GM21390 (cell line): ENCODE measurements around the gene BCAS3.

Source experiments
- ATAC-seq: cut with Tn5 transposase; IDR thresholded peaks from one replicate; pipeline ENCODE4 v1.9.1; 2021; ENCODE audit not compliant: unreplicated experiment

The BCAS3 gene

GRCh38 chr17:61323909-61324868 is 646.5 kb downstream of the BCAS3 start:
- no peak for ATAC-seq

- ATAC-seq: no peak
Observed at GRCh38 chr17:61324950-61325349, 647.3 kb downstream of the BCAS3 start.

GRCh38 chr17:61325382-61326073 is 647.9 kb downstream of the BCAS3 start:
- no peak for ATAC-seq

DNA sequence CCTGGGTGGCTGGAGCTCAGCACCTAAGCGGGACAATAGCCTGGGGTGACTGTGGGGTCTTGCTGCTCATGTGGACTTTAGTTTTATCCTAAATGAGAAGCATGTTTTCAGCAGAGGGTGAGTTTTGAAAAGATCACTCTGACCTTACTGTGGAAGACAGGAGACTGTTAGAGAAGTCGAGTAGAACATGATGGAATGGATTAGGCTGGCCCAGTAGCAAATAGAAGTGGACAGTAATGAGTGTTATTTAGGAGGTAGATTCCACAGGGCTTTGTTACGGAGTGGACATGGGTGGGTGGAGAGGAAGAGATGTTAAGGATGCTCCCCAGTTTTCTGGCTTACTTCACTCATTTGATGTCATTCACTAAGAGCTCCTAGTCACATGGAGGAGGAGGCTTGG is 648.7 kb downstream of the BCAS3 start:
- ATAC-seq: no peak

GRCh38 chr17:61328351-61328750 is 650.7 kb downstream of the BCAS3 start:
- ATAC-seq: no peak

- no peak for ATAC-seq
Observed at GRCh38 chr17:61330174-61331150, 652.8 kb downstream of the BCAS3 start.

DNA sequence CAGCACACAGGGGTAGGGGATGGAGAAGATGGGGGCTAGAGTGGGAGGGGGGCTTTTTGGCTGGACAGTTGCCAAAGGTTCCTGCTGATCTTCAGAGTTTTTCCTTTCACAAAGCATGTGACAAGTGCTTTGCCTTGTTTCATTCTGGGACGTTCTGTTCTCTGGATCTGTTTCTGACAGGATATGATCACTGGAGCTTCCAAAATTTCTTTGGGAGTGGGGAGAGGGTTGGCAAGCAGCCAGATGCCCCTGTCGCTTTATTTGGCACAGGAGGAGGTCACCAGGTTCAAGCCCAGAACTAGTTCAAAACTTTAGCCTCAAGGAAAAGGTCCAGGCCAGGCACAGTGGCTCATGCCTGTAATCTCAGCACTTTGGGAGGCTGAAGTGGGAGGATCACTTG is 653.5 kb downstream of the BCAS3 start:
- no peak for ATAC-seq

- no peak for ATAC-seq
Observed at GRCh38 chr17:61331886-61332285, 654.2 kb downstream of the BCAS3 start.

- ATAC-seq: no peak
Observed at GRCh38 chr17:61333136-61333535, 655.5 kb downstream of the BCAS3 start.

- no peak for ATAC-seq
Observed at GRCh38 chr17:61334673-61335072, 657.0 kb downstream of the BCAS3 start.

DNA sequence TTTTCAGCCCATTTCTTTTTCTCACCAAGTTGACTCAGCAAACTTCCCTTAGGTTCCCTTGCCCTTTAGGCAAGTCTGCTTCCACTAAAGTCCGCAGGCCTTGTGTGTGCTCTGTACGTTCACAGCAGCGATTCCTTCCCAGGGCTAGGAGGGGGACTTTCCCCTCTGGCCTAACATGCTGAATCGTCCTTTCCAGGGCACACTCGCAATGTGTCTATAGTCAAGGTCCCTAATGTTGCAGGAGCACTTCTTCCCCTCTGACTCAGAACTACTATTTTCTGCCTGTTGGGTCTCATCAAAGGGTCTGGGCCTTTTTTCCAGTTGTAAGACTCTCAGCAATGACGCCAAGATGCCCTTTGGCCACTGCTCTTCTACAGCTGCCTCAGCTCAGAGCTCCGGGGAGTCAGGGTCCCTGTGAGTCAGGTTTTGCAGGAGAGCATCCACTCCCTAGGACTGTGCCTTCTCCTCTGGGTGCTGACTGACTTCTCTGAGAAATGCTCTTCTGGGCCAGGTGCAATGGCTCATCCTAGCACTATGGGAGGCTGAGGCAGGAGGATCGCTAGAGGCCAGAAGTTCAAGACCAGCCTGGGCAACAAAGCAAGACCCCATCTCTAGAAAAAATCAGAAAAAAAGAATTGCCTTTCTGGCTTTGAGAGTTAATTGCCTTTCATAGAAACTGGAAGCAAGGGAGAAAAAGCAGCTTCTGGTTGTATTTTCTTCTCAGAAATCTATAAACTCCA is 657.6 kb downstream of the BCAS3 start:
- ATAC-seq: no peak

DNA sequence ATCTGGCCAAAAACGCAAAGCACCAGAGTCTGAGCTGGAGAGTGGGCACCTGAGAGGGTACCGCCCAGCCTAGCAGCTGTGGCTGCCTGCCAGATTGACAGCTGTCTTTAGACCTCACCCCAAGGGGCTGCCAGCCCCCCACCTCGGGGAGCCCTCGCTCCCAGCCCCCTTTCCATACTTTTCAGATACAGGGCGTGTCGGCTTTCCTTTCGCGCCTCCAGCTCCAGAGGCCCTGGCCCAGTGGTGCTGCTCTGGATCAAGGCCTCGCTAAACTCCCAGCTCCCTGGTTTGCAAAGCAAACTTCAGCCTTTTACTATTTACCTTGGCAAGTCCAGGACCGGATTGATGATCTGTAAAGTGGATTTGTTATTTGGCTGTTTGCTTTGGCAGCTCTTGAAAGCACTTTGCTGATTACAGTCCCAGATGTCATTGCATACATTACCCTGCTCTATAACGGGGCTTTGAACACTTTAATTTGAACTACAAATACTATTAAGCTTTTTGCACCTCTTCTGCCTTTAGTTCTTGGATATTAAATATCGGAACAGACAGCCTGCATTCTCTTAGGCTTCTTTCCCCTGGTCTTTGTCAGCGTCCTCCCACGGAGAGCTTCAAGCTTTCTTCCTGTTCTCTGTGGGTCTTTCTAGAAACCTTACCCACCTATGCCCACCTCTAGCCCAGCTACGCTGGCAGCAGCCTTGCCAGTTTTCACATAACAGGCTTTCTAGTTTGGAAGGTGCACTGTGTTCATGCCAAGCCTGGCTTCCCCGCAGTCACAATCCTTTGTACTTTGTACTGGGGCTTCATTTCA is 658.4 kb downstream of the BCAS3 start:
- no peak for ATAC-seq

DNA sequence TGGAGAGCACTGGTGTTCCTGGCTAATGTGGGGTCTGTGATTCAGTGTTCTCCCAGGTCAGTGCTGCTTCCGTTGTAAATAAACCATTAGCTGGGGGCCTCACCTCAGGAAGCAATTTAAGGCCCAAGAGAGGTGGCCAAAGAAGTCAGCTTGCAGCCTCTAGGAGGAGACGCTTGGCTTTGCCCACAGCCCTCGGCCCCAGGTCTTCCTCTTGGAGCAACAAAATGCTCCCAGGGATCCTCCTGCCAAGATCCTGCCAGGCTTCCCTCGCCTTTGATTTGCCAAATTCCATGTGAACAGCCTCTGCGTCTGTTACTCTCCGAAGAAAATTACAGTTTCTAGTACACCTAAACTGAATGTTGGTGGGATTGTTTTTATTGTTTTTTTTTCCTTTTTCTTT is 659.6 kb downstream of the BCAS3 start:
- ATAC-seq: no peak

DNA sequence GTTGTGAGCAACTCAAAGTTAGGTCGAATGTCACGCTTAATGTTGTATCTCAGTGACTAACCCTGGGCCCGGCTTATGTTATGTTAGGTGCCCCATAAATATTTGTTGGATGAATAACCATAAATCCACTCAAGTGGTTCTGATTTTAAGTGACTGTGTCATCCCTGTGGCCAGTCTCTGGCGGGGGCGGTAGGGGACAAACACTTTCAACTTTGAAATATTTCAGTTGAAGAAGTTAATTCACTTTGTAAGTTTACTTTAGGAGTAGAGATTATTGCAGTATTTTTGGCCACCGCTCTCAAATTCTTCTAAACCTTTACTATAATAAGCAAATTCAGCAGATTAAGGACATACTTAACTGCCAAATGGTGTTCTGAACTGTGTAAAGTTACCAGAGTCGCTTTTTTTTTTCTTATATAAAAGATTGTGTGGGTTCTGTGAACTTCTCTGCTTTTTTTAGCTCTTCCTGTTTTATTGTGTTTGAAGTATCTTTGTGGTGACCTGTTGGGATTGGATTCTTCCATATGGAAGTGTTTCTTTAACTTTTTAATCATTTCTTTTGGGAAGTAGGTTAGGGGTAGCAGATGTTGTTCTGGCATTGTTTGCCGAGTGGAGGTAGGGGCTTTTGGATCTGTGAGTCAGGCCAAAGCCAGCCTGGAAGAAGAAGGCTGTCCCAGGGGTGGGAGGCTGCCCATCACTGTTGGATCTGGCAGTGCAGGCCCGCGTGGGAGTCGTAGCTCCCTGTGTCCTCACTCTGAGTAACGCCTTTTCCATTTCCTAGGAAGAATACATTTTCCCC is 660.5 kb downstream of the BCAS3 start:
- no peak for ATAC-seq

DNA sequence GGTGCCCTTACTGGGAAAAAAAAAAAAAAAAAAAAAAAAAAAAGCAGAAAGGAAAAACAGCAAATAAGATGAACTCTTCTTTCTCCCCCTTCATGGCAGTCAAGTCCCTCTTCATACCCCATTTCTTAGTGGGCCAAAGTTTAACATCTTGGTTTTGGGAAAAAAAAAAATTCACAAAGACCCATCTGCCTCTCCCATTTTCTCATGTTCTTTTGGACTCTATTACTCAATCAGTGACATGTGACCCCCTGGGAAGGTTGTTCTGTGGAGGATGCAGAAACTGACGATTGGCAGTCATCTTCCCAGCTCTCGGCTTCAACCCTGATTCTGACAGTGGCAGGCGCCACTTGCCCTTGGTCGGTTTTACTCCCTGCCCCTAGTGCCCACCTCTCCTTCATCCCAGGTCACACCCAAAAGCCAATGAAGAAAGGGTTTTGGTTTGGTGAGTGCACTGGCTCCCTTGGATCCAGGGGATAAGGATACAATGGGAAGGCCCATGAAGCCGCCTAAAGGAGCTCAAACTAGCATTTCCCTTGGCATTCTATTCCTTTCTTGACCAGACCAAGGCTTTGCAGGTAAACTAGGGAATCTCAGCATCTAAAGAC is 661.3 kb downstream of the BCAS3 start:
- no peak for ATAC-seq

DNA sequence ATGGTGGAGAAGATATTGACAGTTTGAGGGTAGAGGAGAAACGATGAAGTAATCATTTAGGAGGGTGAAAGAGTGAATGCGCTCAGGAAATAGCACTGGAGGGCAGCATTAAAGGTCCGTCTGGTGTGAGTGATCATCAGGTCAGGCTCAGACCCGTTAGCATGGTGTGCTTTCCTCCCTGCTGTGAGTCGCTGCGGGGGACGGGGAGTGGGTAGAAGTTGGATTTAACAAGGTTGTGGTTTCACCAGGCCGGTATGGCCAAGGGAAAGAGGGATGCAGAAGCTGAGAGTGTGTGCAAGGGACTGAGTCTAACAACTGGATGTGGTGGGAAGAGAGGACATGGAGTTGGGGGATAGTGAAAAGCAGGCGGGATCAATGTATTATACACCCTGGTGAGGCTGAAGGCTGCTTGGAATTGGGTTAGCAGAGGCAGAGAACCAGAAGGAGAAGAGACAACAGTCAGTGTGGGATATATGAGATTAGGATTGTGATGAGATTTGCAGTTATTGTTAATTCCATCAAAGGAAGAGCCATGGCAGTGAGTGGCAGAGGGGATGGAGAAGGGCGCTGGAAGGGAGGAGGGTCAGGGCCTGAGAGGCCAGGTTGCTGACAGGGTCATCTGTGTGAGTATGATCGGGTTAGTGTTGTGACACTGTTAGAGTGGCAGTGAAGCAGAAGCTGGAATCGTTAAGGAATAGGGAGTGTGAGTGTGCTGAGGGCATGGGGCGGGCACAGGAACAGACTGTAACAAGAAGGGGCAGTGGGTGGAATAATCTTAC is 663.0 kb downstream of the BCAS3 start:
- ATAC-seq: no peak

- no peak for ATAC-seq
Observed at GRCh38 chr17:61343576-61343975, 665.9 kb downstream of the BCAS3 start.

- ATAC-seq: no peak
Observed at GRCh38 chr17:61345061-61345460, 667.4 kb downstream of the BCAS3 start.
